22Rv1 (cell line): ENCODE measurements around the gene PLEKHJ1.

Source experiments
- CTCF ChIP-seq: fragments of 450-650 bp; IDR thresholded peaks from 2 replicates; pipeline ENCODE4 v1.5.1; 2017; ENCODE audit warnings: mild to moderate bottlenecking
- ZFX ChIP-seq: fragments of 450-650 bp; IDR thresholded peaks from 2 replicates; pipeline ENCODE4 v1.6.1; 2017; ENCODE audit warnings: antibody characterized with exemption, borderline replicate concordance

DNA sequence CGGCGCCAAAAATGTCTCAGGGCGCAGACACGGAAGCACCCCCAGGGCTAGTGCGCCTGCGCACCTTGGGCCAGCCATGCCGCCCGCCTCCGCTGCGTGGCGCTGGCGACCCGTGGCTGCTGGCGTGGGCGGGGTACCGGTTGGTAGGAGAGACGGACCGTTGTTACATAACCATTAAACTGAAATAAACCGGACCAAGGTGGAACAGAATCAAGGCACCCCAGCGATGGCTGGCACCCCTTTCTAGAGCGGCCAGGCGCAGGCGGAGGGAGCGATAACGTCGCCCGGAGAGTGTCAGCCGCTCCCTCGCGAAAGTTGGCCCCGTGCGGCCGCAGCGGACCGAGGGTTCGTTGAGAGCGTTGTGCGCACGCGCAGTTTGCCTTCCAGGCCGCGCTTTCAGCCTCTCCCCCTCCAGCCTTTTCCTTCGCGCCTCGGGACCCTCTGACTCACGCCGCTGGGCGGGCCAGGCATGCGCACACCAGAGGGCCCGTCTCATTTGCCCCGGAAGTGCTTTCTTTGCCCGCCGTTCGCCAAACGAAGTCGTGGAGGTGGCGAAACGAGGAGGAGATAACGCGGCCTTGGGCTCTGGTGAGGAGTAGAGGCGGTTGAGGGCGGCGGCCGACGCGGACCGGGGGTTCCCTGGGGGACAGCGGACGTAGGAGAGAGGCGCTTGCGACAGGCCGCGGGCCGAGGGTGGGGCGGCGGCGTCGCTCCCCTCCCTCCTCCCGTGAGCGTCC lies at the start of gene PLEKHJ1, which contains the start of gene SF3A2:
- TF ChIP-seq CTCF (peak; percentile 99), ZFX (no peak)
